ENCODE measurements around the gene ZNF608.

ZNF608 gene, protein sequence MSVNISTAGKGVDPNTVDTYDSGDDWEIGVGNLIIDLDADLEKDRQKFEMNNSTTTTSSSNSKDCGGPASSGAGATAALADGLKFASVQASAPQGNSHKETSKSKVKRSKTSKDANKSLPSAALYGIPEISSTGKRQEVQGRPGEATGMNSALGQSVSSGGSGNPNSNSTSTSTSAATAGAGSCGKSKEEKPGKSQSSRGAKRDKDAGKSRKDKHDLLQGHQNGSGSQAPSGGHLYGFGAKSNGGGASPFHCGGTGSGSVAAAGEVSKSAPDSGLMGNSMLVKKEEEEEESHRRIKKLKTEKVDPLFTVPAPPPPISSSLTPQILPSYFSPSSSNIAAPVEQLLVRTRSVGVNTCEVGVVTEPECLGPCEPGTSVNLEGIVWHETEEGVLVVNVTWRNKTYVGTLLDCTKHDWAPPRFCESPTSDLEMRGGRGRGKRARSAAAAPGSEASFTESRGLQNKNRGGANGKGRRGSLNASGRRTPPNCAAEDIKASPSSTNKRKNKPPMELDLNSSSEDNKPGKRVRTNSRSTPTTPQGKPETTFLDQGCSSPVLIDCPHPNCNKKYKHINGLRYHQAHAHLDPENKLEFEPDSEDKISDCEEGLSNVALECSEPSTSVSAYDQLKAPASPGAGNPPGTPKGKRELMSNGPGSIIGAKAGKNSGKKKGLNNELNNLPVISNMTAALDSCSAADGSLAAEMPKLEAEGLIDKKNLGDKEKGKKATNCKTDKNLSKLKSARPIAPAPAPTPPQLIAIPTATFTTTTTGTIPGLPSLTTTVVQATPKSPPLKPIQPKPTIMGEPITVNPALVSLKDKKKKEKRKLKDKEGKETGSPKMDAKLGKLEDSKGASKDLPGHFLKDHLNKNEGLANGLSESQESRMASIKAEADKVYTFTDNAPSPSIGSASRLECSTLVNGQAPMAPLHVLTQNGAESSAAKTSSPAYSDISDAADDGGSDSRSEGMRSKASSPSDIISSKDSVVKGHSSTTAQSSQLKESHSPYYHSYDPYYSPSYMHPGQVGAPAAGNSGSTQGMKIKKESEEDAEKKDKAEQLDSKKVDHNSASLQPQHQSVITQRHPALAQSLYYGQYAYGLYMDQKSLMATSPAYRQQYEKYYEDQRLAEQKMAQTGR (N-terminal part only)

DNA sequence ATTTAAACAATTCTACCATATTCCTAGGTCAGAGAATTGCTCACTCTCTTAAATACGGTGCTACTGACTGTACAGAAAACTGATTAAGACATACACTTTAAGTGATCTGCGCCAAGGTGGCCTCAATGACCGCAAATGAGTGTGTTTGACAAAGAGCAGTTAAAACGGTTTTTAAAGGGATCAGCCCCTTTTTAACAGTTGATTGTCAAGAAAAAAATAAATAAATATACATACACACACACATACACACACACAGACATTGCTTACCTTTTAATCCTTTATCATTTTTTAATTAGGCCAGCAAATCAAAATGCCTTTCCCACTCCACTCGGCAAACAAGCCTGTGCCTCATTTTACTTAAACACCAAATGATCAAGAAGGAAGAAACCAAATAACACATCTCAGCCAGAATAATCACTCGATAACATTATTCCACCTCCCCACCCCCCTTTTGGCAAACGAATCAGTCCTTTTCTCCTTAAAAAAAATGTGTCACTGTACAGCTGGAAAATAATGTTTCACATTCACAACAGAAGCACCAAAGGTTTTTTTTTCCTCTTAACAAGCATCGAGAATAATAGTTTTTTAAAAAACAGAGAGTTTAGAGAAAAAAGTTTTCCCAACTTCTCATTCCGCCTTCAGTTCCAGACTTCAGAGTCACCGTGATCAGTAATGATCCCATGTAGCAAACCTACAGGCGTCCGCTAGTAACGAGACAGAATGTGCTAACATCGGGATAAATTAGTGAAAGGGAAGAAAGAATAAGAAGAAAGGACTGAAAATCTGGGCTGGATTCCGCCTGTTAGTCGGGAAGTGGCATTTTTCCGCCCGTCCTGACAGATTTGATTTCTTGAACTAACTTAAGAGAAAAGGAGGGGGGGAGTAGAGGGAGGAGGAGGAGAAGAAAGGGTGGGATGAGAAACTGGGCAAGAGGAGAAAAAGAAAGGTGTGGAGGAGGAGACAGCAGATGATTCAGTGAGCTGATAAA, at the start of gene ZNF608:
Gene ZNF608, minus strand, starts transcription at position 712 of the 988 bp plus-strand sequence. CDS start 1,650 bp downstream, outside the sequence.
- no peak for DNase-seq (ENCODE audit: low read depth in 2 of 2)

- DNase-seq (ENCODE audit: low read depth in 2 of 2), result no peak
These were observed 49.4 kb upstream of the ZNF608 start for GRCh38 chr5:124795829-124796228.

DNA sequence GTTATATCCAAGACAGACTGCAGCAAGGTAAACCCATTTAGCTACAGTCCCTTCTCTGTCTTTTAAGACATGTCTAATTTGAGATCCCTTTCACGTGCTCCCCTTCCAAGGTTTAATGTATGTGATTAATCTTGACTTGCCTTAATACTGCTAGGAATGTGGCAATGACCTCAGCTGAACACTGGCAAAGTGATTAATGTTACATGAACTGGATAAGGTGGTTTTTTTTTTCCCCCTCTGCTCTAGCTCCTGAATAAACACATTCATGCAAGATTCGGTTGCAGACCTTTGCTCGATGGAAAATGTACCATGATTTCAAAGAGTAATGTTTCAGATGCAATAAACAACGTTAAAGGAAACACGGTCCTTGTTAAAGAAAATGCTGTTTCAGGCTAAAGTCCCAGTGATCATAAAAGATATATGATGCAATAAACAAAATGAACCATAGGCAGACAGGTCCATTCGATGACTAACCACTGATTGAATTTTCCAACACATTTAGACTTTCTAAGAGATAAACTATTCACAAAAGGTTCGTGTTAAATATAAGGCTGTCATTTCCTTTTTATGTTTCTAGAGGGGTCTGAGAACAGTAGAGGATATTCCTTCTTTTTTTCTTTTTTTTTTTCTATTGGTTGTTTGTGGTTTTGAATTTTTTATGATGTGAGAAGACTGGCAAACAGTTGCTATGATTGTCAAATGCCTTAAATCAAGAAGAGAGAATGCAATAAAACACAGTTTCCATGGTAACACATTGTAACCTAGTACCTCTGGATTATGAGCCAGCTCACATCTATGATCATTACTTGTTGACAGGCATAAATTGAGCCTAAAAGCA, 44.7 kb upstream of the ZNF608 start:
- DNase-seq (ENCODE audit: low read depth in 2 of 2), result no peak

DNA sequence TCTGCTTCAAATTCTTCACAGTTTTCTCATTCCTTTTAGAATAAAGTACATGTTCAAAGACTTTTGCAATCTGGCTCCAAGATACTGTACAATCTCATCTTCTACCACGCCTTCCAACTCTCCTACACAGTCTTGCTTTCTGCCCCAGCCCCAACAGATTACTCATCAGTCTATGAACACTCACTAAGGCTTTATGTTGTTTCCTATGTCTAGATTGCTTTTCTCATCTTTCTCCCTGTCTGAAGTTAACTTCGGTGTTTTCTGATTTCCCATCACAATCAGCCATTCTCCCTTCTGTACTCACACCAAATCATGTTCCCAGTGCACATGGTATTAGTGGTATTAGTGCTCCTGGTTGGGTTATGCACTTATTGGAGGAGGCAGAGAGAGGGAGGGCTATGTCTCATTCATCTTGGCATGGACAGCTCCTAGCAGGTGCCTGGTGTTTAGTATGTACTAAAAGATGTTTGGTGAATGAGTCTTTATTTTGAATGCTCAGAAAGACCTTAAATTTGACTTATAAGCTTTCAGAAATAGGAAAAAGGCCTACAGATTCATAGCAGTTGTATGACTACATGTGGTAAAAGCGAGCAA, 44.0 kb upstream of the ZNF608 start:
- DNase-seq (ENCODE audit: low read depth in 2 of 2), result no peak

DNA sequence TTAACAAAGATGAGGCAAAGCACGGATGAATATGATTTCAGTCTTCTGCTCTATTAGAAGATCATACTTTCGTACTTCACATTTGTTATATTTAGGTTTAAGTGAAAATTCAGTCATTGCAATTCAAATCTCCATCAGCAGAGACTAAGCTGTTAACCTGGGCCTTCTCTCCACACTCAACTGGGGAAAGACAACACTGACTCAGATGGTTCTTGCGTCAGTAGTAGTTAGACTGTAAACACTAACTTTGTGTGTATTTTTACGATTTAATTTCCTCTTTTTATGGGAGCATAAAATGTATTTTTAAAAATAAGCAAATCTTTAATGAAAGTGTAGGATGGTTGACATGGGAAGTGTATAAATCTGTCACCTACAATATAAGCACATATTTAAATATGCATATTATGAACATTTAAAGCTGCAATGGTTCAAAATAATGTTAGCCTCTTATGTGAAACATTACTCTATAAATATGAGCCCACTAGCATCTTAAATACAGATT, 42.7 kb upstream of the ZNF608 start:
- no peak for DNase-seq (ENCODE audit: low read depth in 2 of 2)

GRCh38 chr5:124783794-124784193, 37.4 kb upstream of the ZNF608 start:
- no peak for DNase-seq (ENCODE audit: low read depth in 2 of 2)

DNA sequence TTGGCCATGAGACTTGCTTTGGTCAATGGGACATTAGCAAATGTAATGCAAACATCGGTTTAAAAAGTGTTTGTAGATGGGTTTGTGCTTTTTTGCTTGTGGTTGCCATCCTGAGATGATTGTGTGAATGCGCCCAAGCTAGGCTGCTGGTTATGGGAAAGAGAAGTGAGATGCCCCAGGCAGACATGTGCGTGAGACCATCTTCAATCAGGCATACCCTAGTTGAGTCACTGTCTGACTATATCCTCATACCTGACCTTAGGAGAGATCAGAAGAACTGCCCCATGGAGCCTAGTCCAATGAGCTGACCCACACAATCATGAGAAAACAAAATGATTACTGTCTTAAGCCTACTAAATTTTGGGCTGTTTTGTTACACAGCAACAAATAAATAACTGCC, 36.8 kb upstream of the ZNF608 start:
- DNase-seq (ENCODE audit: low read depth in 2 of 2), result no peak

GRCh38 chr5:124782262-124782661, 35.8 kb upstream of the ZNF608 start:
- no peak for DNase-seq (ENCODE audit: low read depth in 2 of 2)

DNA sequence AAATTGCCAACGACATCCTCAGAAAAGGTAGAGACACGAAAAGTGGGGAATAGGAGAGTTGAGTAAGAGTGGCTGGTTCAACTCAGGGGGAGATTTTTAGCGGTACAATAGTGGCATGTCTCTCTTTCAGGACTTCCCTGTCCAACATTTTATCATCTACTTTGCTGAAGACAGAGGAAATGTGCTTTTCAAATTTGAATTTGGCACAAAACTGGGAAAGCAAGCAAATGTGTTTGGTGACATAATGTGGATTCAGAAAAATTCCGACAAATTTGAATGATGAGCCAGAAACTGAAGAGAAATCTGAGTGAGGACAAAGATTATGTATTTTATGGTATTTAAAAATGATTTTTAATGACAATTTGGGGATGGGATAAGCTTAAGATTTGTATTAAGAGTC, 33.6 kb upstream of the ZNF608 start:
- no peak for DNase-seq (ENCODE audit: low read depth in 2 of 2)

- no peak for DNase-seq (ENCODE audit: low read depth in 2 of 2)
These were observed 27.2 kb upstream of the ZNF608 start for GRCh38 chr5:124773315-124774311.

DNA sequence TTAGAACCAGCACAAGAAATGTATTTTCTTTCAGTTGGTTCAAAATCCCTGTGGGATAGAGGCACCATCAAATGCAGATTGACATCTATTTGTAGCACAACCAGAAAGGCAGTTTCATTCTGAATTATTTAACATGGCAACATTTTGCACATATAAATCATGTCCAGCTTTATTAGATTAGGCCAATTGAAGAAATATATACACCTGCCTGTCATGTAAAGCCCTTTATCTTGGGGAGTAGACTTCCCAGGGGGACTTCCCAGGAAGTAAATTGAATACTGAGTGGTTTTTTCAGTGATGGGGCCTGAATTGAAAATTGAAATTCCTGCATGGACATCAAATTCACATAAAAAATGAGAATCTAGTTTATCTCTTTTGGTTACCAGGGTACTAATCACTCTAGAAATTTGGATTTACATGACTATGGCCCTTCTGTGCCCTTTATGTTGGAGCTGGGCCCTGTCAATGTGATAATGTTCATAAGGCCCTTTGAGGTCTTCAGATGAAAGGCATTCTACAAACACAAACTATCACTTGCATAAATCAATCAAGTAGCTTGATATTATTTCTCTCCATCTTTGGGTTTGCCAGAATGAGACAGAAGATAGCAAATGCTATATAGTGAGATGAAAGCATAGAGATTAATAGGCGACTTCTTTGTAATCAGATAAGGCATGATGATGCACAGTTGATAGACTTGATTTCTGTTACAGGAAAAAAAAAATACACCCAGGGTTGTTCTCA, 26.2 kb upstream of the ZNF608 start:
- DNase-seq (ENCODE audit: low read depth in 2 of 2), result no peak

- DNase-seq (ENCODE audit: low read depth in 2 of 2), result no peak
These were observed 25.3 kb upstream of the ZNF608 start for GRCh38 chr5:124771761-124772160.

GRCh38 chr5:124764992-124765611, 18.7 kb upstream of the ZNF608 start:
- DNase-seq (ENCODE audit: low read depth in 2 of 2), result no peak

DNA sequence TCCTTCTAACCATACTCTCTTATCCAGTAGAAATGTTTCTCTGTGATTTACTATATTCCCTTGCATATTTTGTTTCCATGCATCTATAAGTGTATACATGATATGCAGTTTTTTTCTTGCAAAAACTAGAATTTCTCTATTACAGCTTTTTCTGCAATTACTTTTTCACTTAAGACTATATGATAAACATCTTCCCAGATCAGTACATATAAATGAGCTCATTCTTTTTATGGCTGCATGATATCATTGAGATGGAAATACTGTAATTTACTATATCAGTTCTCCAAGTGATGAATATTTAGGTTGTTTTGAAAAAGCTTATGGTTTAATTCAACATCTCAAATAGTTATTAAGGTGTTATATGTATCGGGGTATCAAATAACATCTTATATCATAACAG, 18.1 kb upstream of the ZNF608 start:
- no peak for DNase-seq (ENCODE audit: low read depth in 2 of 2)

DNA sequence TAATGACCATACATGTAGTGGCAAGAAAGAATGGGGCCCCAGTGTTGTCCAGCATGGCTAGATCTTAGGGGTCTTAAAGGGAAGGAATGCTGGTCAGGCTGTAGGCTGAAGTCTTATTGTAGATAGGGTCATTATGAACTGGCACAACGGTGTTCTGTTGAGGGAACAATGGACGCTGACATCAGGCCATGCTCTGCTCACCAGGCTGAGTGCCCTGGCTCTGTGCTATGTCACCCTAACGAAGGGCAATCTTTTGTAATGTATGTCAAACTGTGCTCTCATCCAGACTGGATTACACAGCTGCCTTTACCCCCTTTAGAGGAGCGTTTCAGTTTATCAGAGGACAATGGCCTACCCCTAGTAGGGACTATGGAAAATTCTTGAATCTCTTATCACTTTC, 14.6 kb upstream of the ZNF608 start:
- DNase-seq (ENCODE audit: low read depth in 2 of 2), result no peak

GRCh38 chr5:124760608-124761007, 14.2 kb upstream of the ZNF608 start:
- no peak for DNase-seq (ENCODE audit: low read depth in 2 of 2)

- no peak for DNase-seq (ENCODE audit: low read depth in 2 of 2)
These were observed 9.1 kb upstream of the ZNF608 start for GRCh38 chr5:124755565-124755964.
